Adrenal gland (tissue), 12 donors: ENCODE data around the gene DENND4A. TPM values are rescaled to one million over a fixed set of nuclear protein-coding genes. Genes with fewer than 3 reads are reported as not detected.

Experiments
- DNase-seq, 7 donors: peaks; one replicate each; pipeline ENCODE4 v3.0.0-alpha.2; 2019 to 2020
- H3K27ac ChIP-seq, 5 donors: fragments of 200-600 bp; sonication (generic) in 4 of 5; 1 replicate in 3 of 5; 2 replicates in 2 of 5; pipeline versions ENCODE4 v1.5.1 to v1.8.0; 2016 to 2020; ENCODE audit warnings: mild to moderate bottlenecking in 1 of 5
- H3K27me3 ChIP-seq: fragments of 200-600 bp; 2 replicates; pipeline ENCODE4 v1.8.0; 2021
- H3K36me3 ChIP-seq, 2 donors: fragments of 200-600 bp; replicated peaks in 1 of 2; 1 replicate in 1 of 2; 2 replicates in 1 of 2; pipeline versions ENCODE4 v1.5.1 to v1.8.0; 2018 to 2022
- H3K4me1 ChIP-seq, 2 donors: fragments of 200-600 bp; replicated peaks in 1 of 2; 1 replicate in 1 of 2; 2 replicates in 1 of 2; pipeline versions ENCODE4 v1.5.1 to v1.8.0; 2018 to 2021
- H3K4me3 ChIP-seq, 4 donors: fragments of 200-600 bp; sonication (generic) in 3 of 4; one replicate each; pipeline ENCODE4 v1.5.1; 2016 to 2018
- H3K9me3 ChIP-seq, 3 donors: fragments of 200-600 bp; sonication (generic) in 1 of 3; replicated peaks in 1 of 3; 1 replicate in 2 of 3; 2 replicates in 1 of 3; pipeline versions ENCODE4 v1.5.1 to v1.8.0; 2016 to 2021
- CTCF ChIP-seq, 6 experiments: fragments of 450-650 bp in 4 of 6; fragments of 200-600 bp in 2 of 6; sonication (generic) in 1 of 6; IDR thresholded peaks; 1 replicate in 5 of 6; 2 replicates in 1 of 6; pipeline versions ENCODE4 v1.5.1 to v1.8.0; 2016 to 2021; ENCODE audit warnings: antibody characterized with exemption in 6 of 6, mild to moderate bottlenecking in 2 of 6, moderate library complexity in 1 of 6
- POLR2A ChIP-seq, 2 donors: fragments of 450-650 bp; IDR thresholded peaks; one replicate each; pipeline ENCODE4 v1.6.1; 2017; ENCODE audit warnings: antibody characterized with exemption in 2 of 2, mild to moderate bottlenecking in 2 of 2, moderate library complexity in 1 of 2
- WGBS, 4 donors: extraction: QIAGEN DNeasy Blood & Tissue Kit in 2 of 4; methylation state at CpG; one replicate each; pipeline versions ENCODE4 v1.1.5 to v1.1.7; 2013 to 2017; 5-methylcytosine and 5-hydroxymethylcytosine counted together
- intact Hi-C, 2 donors: fragments of 100-400 bp; cut with DNase I; formaldehyde crosslinking; loops; one replicate each; pipeline versions ENCODE4 v1.14.1 to v1.15.0; 2022 to 2023
- polyA plus RNA-seq, 3 donors: library from polyadenylated mRNA; stranded (reverse); fragments of 200-250 nt in 2 of 3; fragments of 350-450 nt in 1 of 3; fragmentation: Illumina TruSeq in 1 of 3; extraction: RNeasy Lipid Tissue Mini Kit (QIAGEN cat#74804) in 1 of 3; gene quantifications; one replicate each; pipeline ENCODE4 v1.2.3, GENCODE V29; 2013 to 2014
- total RNA-seq, 9 donors: library from RNA; depleted of rRNA in 4 of 9; stranded (reverse); fragments of >200 nt in 4 of 9; fragments of 120-200 nt in 1 of 9; fragmentation: NEBNext Ultra II Directional in 1 of 9; extraction: Animal tissue kit (Norgen Biotek cat#: 25700) in 1 of 9; gene quantifications; one replicate each; pipeline versions ENCODE4 v1.1.0 to v1.2.4, GENCODE V29; 2013 to 2023
- donor health status: healthy with polysubstance abuse.
- donor health status: Bipolar disorder and iron deficiency.
- donor health status: DM: yes; HTN: yes; CAD: no.
- donor health status: DM: no; HTN: no; CAD: no.
- donor health status: DM: no; HTN: no; CAD: no.
- donor health status: DM: yes; HTN: yes; CAD: no.

DENND4A gene
- total and polyA plus RNA-seq, 12 donors: 12.9 to 51.8 (median 35.0) TPM

GRCh38 chr15:65777053-65777452, 15.0 kb downstream of the DENND4A start:
- Histone ChIP-seq H3K36me3 (no peaks in the 10 kb centered on the region), H3K9me3 (no peaks in the 10 kb centered on the region), H3K27ac (no peak overlapping the region), H3K4me1 (peaks cover 0 to 18% of the 10 kb centered on the region in 2 donors), H3K27me3 (no peaks in the 10 kb centered on the region), H3K4me3 (no peak overlapping the region)
- TF ChIP-seq POLR2A (IDR thresholded peaks at IDR 0.05) (no peak), CTCF (IDR thresholded peaks at IDR 0.05) (no peak)
- 80 to 91% (median 84%) methylated on average over 6 of the region's 6 CpGs for WGBS, 4 donors
- intact Hi-C loops: no loop called here
- DNase-seq: no peak

GRCh38 chr15:65773386-65774111, 18.5 kb downstream of the DENND4A start:
- intact Hi-C loops: no loop called here
- TF ChIP-seq CTCF (IDR thresholded peaks at IDR 0.05): no peak
- TF ChIP-seq POLR2A (IDR thresholded peaks at IDR 0.05): no peak

GRCh38 chr15:65772930-65773329, 19.2 kb downstream of the DENND4A start:
- DNase-seq: no peak
- H3K4me3 ChIP-seq: no peak overlapping the region
- 57 to 82% (median 68%) methylated on average over 2 of the region's 2 CpGs for WGBS, 4 donors
- no peak overlapping the region for H3K27ac ChIP-seq
- H3K4me1 ChIP-seq: peaks cover 0 to 36% of the 10 kb centered on the region in 2 donors
- H3K27me3 ChIP-seq: no peaks in the 10 kb centered on the region
- TF ChIP-seq POLR2A (IDR thresholded peaks at IDR 0.05) (no peak), CTCF (IDR thresholded peaks at IDR 0.05) (no peak)
- no peaks in the 10 kb centered on the region for H3K36me3 ChIP-seq
- no peaks in the 10 kb centered on the region for H3K9me3 ChIP-seq
- intact Hi-C loops: no loop called here

More at GRCh38 chr15:65773386-65774111, 18.5 kb downstream of the DENND4A start:
- Histone ChIP-seq H3K27ac (no peak overlapping the region), H3K4me1 (peaks cover 0 to 36% of the 10 kb centered on the region in 2 donors), H3K36me3 (no peaks in the 10 kb centered on the region), H3K4me3 (no peak overlapping the region), H3K9me3 (no peaks in the 10 kb centered on the region), H3K27me3 (no peaks in the 10 kb centered on the region)
- no peak for DNase-seq
- WGBS, 4 donors: 92 to 97% (median 95%) methylated on average over 3 of the region's 3 CpGs

- Histone ChIP-seq H3K36me3 (no peaks in the 10 kb centered on the region), H3K27ac (no peak overlapping the region), H3K4me1 (peaks cover 0 to 38% of the 10 kb centered on the region in 2 donors), H3K27me3 (no peaks in the 10 kb centered on the region), H3K9me3 (no peaks in the 10 kb centered on the region), H3K4me3 (no peak overlapping the region)
- DNase-seq: no peak
- intact Hi-C loops: no loop called here
- 84 to 96% (median 87%) methylated on average over 9 of the region's 9 CpGs for WGBS, 4 donors
- TF ChIP-seq POLR2A (IDR thresholded peaks at IDR 0.05): no peak
- TF ChIP-seq CTCF (IDR thresholded peaks at IDR 0.05): no peak
These were observed 20.2 kb downstream of the DENND4A start for GRCh38 chr15:65771870-65772269.
